GM13976 (cell line): Measurements from ENCODE around the gene TGFB1I1.

Experiments used
- DNase-seq: peaks from one replicate; pipeline ENCODE4 v3.0.0; 2012; ENCODE audit warnings: low spot score
- CTCF ChIP-seq: IDR thresholded peaks from 2 replicates; pipeline ENCODE4 v1.5.1; 2012; ENCODE audit warnings: borderline replicate concordance, mild to moderate bottlenecking; ENCODE audit not compliant: insufficient read depth; ENCODE audit errors: extremely low read depth, missing control alignments, control extremely low read depth
- in situ Hi-C: fragments of 300-500 bp; cut with MboI; formaldehyde crosslinking; loops from one replicate; pipeline ENCODE4 v1.12.0; 2022; ENCODE audit warnings: low sequenced_read_pairs, mixed read lengths, inconsistent platforms; ENCODE audit not compliant: unreplicated experiment

Gene TGFB1I1

GRCh38 chr16:31465788-31466370, 6.1 kb upstream of the TGFB1I1 start:
- no peak for DNase-seq
- in situ Hi-C loops = no loop called here
- no peak for TF ChIP-seq CTCF

GRCh38 chr16:31466381-31466841, 5.5 kb upstream of the TGFB1I1 start:
- TF ChIP-seq CTCF = no peak
- no peak for DNase-seq
- in situ Hi-C loops = no loop called here

- in situ Hi-C loops = no loop called here
- TF ChIP-seq CTCF = no peak
- no peak for DNase-seq
Measured at GRCh38 chr16:31467151-31467773, 4.7 kb upstream of the TGFB1I1 start.

- no peak for TF ChIP-seq CTCF
- in situ Hi-C loops = no loop called here
- DNase-seq = no peak
Measured at GRCh38 chr16:31467858-31468257, 4.1 kb upstream of the TGFB1I1 start.

GRCh38 chr16:31470615-31471014, 1.3 kb upstream of the TGFB1I1 start:
- TF ChIP-seq CTCF = no peak
- in situ Hi-C loops = no loop called here
- DNase-seq = no peak

GRCh38 chr16:31471241-31471874, 594 bp upstream of the TGFB1I1 start:
- DNase-seq = no peak
- in situ Hi-C loops = no loop called here
- no peak for TF ChIP-seq CTCF
